Upper lobe of left lung (tissue), 6 donors: Measurements from ENCODE around the gene SCUBE2. TPM values are rescaled to one million over a fixed set of nuclear protein-coding genes. Genes with fewer than 3 reads are reported as not detected.

Experiments
- ATAC-seq, 2 donors: fragments of 200-7000 bp; cut with Tn5 transposase; one replicate each; pipeline ENCODE4 v1.9.1; 2022; ENCODE audit warnings: mild to moderate bottlenecking in 2 of 2, moderate library complexity in 2 of 2; ENCODE audit not compliant: low FRiP score in 2 of 2
- DNase-seq, 2 donors: peaks; one replicate each; pipeline ENCODE4 v3.0.0-alpha.2; 2019 to 2020
- H3K27ac ChIP-seq, 4 donors: fragments of 200-600 bp; sonication (generic); one replicate each; pipeline ENCODE4 v1.5.1; 2016 to 2019
- H3K27me3 ChIP-seq, 4 donors: fragments of 200-600 bp; sonication (generic); one replicate each; pipeline ENCODE4 v1.5.1; 2017 to 2019
- H3K36me3 ChIP-seq, 4 donors: fragments of 200-600 bp; sonication (generic); one replicate each; pipeline ENCODE4 v1.5.1; 2016 to 2019
- H3K4me1 ChIP-seq, 4 donors: fragments of 200-600 bp; sonication (generic); one replicate each; pipeline ENCODE4 v1.5.1; 2018 to 2019
- H3K4me3 ChIP-seq, 4 donors: fragments of 200-600 bp; sonication (generic); one replicate each; pipeline ENCODE4 v1.5.1; 2017 to 2019; ENCODE audit warnings: mild to moderate bottlenecking in 2 of 4, moderate library complexity in 1 of 4
- H3K9me3 ChIP-seq, 4 donors: fragments of 200-600 bp; sonication (generic); one replicate each; pipeline ENCODE4 v1.5.1; 2018 to 2019
- CTCF ChIP-seq, 6 experiments: fragments of 450-650 bp in 4 of 6; fragments of 200-600 bp in 2 of 6; sonication (generic) in 2 of 6; IDR thresholded peaks; one replicate each; pipeline ENCODE4 v1.5.1; 2016 to 2019; ENCODE audit warnings: antibody characterized with exemption in 6 of 6
- EP300 ChIP-seq, 4 donors: sonication (generic); formaldehyde crosslinking; IDR thresholded peaks; one replicate each; pipeline ENCODE4 v1.5.1; 2017; ENCODE audit warnings: antibody characterized with exemption in 4 of 4, control low read depth in 2 of 4
- POLR2A ChIP-seq, 4 donors: fragments of 450-650 bp; IDR thresholded peaks; one replicate each; pipeline ENCODE4 v1.5.1; 2016 to 2017; ENCODE audit warnings: antibody characterized with exemption in 4 of 4, mild to moderate bottlenecking in 2 of 4
- POLR2AphosphoS5 ChIP-seq, 2 donors: sonication (generic); formaldehyde crosslinking; IDR thresholded peaks; one replicate each; pipeline ENCODE4 v1.5.1; 2017; ENCODE audit warnings: antibody characterized with exemption in 2 of 2
- WGBS, 2 donors: methylation state at CpG; one replicate each; pipeline ENCODE4 v1.1.5; 2017 to 2018; 5-methylcytosine and 5-hydroxymethylcytosine counted together
- total RNA-seq, 6 donors: library from RNA; depleted of rRNA in 4 of 6; stranded (reverse); fragments of >200 nt in 4 of 6; gene quantifications; one replicate each; pipeline versions ENCODE4 v1.1.0 to v1.2.1, GENCODE V29; 2016 to 2021
- donor health status: DM: no; HTN: no; CAD: no; lungs with moderate emphysema.
- donor health status: DM: no; HTN: yes; CAD: no; lungs with severe emphysema.

SCUBE2 gene
- total RNA-seq, 6 donors from 2014 or later = 2.2 to 8.4 (median 4.4) TPM

DNA sequence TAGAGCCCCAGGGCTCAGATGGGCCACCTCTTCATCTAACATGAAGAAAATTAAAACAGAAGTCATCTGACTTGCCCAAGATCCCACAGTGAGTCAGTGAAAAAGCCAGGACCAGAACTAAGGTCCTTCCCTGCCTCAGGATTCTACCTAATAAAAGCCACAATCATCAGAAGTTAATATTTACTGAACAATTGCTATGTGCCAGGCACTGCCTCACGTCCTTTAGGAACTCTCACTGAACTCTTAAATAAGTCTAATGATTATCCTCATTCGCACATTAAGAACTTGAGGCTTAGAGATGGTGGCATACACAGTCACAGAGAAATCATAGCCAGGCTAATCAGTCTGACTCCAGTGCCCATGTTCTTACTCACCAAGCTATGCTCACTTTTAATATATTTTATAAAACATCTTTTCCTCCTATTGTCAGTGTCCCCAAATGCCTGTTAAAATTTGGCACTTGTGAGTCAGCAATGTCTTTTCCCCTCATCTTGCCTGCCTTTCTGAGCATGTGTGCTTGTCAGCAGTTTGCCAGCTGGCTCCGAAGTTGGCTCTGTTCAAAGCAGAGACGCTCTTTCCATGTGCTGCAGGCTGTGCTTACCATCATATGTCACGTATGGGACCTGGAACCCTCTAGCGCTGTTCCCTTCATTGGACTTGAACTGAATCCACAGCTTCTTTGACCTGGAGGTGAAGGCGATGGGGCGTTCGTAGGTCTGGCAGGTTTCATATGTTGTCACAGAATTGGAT is 66.1 kb downstream of the SCUBE2 start:
- H3K9me3 ChIP-seq = no peaks in the 10 kb centered on the region
- DNase-seq (no peak), ATAC-seq (no peak)
- TF ChIP-seq CTCF (IDR thresholded peaks at IDR 0.05) = no peak
- no peak for TF ChIP-seq EP300 (IDR thresholded peaks at IDR 0.05)
- no peak for TF ChIP-seq POLR2A (IDR thresholded peaks at IDR 0.05)
- TF ChIP-seq POLR2AphosphoS5 (IDR thresholded peaks at IDR 0.05) = no peak
- H3K36me3 ChIP-seq = no peaks in the 10 kb centered on the region
- H3K27ac ChIP-seq = no peak overlapping the region
- no peaks in the 10 kb centered on the region for H3K27me3 ChIP-seq
- no peak overlapping the region for H3K4me3 ChIP-seq
- H3K4me1 ChIP-seq = peaks cover 0 to 6% (median 0%) of the 10 kb centered on the region in 4 donors
- WGBS, 2 donors = 79 to 82% methylated on average over 9 of the region's 9 CpGs

GRCh38 chr11:9022961-9023680 is 68.3 kb downstream of the SCUBE2 start:
- no peak for TF ChIP-seq EP300 (IDR thresholded peaks at IDR 0.05)
- no peak for TF ChIP-seq CTCF (IDR thresholded peaks at IDR 0.05)
- TF ChIP-seq POLR2AphosphoS5 (IDR thresholded peaks at IDR 0.05) = no peak
- TF ChIP-seq POLR2A (IDR thresholded peaks at IDR 0.05) = no peak
- Histone ChIP-seq H3K27me3 (no peaks in the 10 kb centered on the region), H3K9me3 (no peaks in the 10 kb centered on the region), H3K36me3 (no peaks in the 10 kb centered on the region), H3K4me1 (peaks cover 0 to 6% (median under 1%) of the 10 kb centered on the region in 4 donors), H3K4me3 (no peak overlapping the region), H3K27ac (no peak overlapping the region)
- DNase-seq (no peak), ATAC-seq (no peak)
- 81 to 83% methylated on average over 9 of the region's 9 CpGs for WGBS, 2 donors

- no peak for DNase-seq
- Histone ChIP-seq H3K4me3 (no peak overlapping the region), H3K4me1 (peaks cover 11 to 23% (median 17%) of the 10 kb centered on the region in 4 donors), H3K36me3 (no peaks in the 10 kb centered on the region), H3K27ac (no peak overlapping the region), H3K27me3 (no peaks in the 10 kb centered on the region), H3K9me3 (no peaks in the 10 kb centered on the region)
- WGBS, 2 donors = 69 to 71% methylated on average over 7 to 8 of the region's 8 CpGs
- no peak for ATAC-seq
- no peak for TF ChIP-seq POLR2AphosphoS5 (IDR thresholded peaks at IDR 0.05)
- TF ChIP-seq CTCF (IDR thresholded peaks at IDR 0.05) = no peak
- TF ChIP-seq EP300 (IDR thresholded peaks at IDR 0.05) = no peak
- no peak for TF ChIP-seq POLR2A (IDR thresholded peaks at IDR 0.05)
Observed at GRCh38 chr11:9020916-9021315, 70.5 kb downstream of the SCUBE2 start.

GRCh38 chr11:9019861-9020260 is 71.5 kb downstream of the SCUBE2 start:
- no peaks in the 10 kb centered on the region for H3K36me3 ChIP-seq
- TF ChIP-seq EP300 (IDR thresholded peaks at IDR 0.05) (no peak), POLR2AphosphoS5 (IDR thresholded peaks at IDR 0.05) (no peak), POLR2A (IDR thresholded peaks at IDR 0.05) (no peak), CTCF (IDR thresholded peaks at IDR 0.05) (no peak)
- ATAC-seq = no peak

More at GRCh38 chr11:9019861-9020260, 71.5 kb downstream of the SCUBE2 start:
- Histone ChIP-seq H3K4me3 (no peak overlapping the region), H3K27me3 (no peaks in the 10 kb centered on the region), H3K4me1 (peaks cover 13 to 28% (median 20%) of the 10 kb centered on the region in 4 donors), H3K9me3 (no peaks in the 10 kb centered on the region), H3K27ac (no peak overlapping the region)
- WGBS, 2 donors = 94 to 97% methylated on average over 4 to 6 of the region's 6 CpGs
- no peak for DNase-seq
